Pancreas (tissue), 10 donors: ENCODE measurements around the gene ZC3H18. TPM values are rescaled to one million over a fixed set of nuclear protein-coding genes. Genes with fewer than 3 reads are reported as not detected.

Experiments
- ATAC-seq, 4 donors: fragments of 200-7000 bp; cut with Tn5 transposase; one replicate each; pipeline versions ENCODE4 v1.8.0 to v1.9.1; 2020; ENCODE audit warnings: mild to moderate bottlenecking in 4 of 4, moderate library complexity in 4 of 4
- DNase-seq, 6 donors: peaks; one replicate each; pipeline ENCODE4 v3.0.0-alpha.2; 2020
- FAIRE-seq: peaks from 2 replicates; lab custom pipeline; 2012; peaks lifted over from hg19 to GRCh38; lab: Jason Lieb, UNC
- H3K27ac ChIP-seq, 4 donors: fragments of 200-600 bp; sonication (generic); 1 replicate in 3 of 4; 2 replicates in 1 of 4; pipeline versions ENCODE4 v1.5.0 to v1.8.0; 2020
- H3K27me3 ChIP-seq, 4 donors: fragments of 200-600 bp; one replicate each; pipeline ENCODE4 v1.8.0; 2021
- H3K36me3 ChIP-seq, 3 donors: fragments of 200-600 bp; sonication (generic) in 1 of 3; one replicate each; pipeline versions ENCODE4 v1.5.0 to v1.8.0; 2020 to 2021
- H3K4me1 ChIP-seq, 3 donors: fragments of 200-600 bp; one replicate each; pipeline ENCODE4 v1.8.0; 2021
- H3K4me3 ChIP-seq, 4 donors: fragments of 200-600 bp; sonication (generic) in 2 of 4; one replicate each; pipeline versions ENCODE4 v1.5.0 to v1.8.0; 2020 to 2021
- H3K9me3 ChIP-seq, 4 donors: fragments of 200-600 bp; one replicate each; pipeline ENCODE4 v1.8.0; 2021
- WGBS, 2 donors: extraction: QIAGEN DNeasy Blood & Tissue Kit; methylation state at CpG; one replicate each; pipeline ENCODE4 v1.1.7; 2013; 5-methylcytosine and 5-hydroxymethylcytosine counted together
- intact Hi-C, 3 donors: fragments of 100-400 bp; cut with DNase I; formaldehyde crosslinking; loops; one replicate each; pipeline versions ENCODE4 v1.11.1 to v1.14.2; 2022
- polyA plus RNA-seq, 2 donors: library from polyadenylated mRNA; stranded (reverse); fragments of 200-250 nt; gene quantifications; one replicate each; pipeline ENCODE4 v1.2.3, GENCODE V29; 2013
- total RNA-seq, 6 donors: library from RNA; stranded (reverse); fragmentation: NEBNext Ultra II Directional in 4 of 6; extraction: Animal tissue kit (Norgen Biotek cat#: 25700) in 4 of 6; gene quantifications; one replicate each; pipeline versions ENCODE4 v1.2.1 to v1.2.4, GENCODE V29; 2021 to 2023
- TF ChIP-seq, protein P1 (sequence below), 4 donors: fragments of 200-600 bp; sonication (generic) in 3 of 4; IDR thresholded peaks; one replicate each; pipeline versions ENCODE4 v1.5.0 to v1.8.0; 2021; ENCODE audit warnings: antibody characterized with exemption in 4 of 4
- donor health status: healthy with polysubstance abuse.
- donor health status: DM: no; HTN: no; CAD: no; lungs with moderate emphysema.
- donor health status: DM: no; HTN: no; CAD: no.
- donor health status: control.
- donor health status: control.
- donor health status: Bipolar disorder and iron deficiency.
- donor health status: DM: yes; HTN: yes; CAD: no.
- donor health status: DM: no; HTN: no; CAD: no.
- donor health status: DM: no; HTN: no; CAD: no.
- donor health status: DM: yes; HTN: yes; CAD: no.

The ZC3H18 gene
- total and polyA plus RNA-seq, 8 donors: 12.2 to 27.6 (median 16.8) TPM

DNA sequence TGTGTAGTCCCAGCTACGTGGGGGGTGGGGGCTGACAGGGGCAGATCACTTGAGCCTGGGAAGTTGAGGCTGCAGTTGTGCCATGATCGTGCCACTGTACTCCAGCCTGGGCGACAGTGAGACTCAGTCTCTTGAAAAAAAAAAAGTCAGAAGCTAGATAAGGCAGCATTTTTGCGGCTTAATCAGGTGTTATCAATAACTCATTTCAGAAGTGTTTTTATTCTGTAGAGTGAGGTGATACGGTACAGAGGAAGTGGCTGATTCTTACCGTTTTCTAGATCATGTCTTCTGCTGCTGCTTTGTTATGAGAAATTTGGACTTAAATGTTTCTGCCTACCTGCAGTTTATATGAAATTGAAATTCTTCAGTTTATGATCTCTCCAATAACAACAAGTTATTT, 18.6 kb downstream of the ZC3H18 start:
- Histone ChIP-seq H3K4me1 (no peaks in the 10 kb centered on the region), H3K9me3 (no peaks in the 10 kb centered on the region), H3K4me3 (no peak overlapping the region), H3K27ac (no peak overlapping the region), H3K27me3 (no peaks in the 10 kb centered on the region), H3K36me3 (peaks cover 0 to 38% (median 4%) of the 10 kb centered on the region in 3 donors)
- TF ChIP-seq, protein P1, sequence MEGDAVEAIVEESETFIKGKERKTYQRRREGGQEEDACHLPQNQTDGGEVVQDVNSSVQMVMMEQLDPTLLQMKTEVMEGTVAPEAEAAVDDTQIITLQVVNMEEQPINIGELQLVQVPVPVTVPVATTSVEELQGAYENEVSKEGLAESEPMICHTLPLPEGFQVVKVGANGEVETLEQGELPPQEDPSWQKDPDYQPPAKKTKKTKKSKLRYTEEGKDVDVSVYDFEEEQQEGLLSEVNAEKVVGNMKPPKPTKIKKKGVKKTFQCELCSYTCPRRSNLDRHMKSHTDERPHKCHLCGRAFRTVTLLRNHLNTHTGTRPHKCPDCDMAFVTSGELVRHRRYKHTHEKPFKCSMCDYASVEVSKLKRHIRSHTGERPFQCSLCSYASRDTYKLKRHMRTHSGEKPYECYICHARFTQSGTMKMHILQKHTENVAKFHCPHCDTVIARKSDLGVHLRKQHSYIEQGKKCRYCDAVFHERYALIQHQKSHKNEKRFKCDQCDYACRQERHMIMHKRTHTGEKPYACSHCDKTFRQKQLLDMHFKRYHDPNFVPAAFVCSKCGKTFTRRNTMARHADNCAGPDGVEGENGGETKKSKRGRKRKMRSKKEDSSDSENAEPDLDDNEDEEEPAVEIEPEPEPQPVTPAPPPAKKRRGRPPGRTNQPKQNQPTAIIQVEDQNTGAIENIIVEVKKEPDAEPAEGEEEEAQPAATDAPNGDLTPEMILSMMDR (IDR thresholded peaks at IDR 0.05): no peak
- no peak for DNase-seq
- WGBS, 2 donors: 75 to 79% methylated on average over 6 of the region's 6 CpGs
- FAIRE-seq: no peak
- intact Hi-C loops: no loop called here
- no peak for ATAC-seq

DNA sequence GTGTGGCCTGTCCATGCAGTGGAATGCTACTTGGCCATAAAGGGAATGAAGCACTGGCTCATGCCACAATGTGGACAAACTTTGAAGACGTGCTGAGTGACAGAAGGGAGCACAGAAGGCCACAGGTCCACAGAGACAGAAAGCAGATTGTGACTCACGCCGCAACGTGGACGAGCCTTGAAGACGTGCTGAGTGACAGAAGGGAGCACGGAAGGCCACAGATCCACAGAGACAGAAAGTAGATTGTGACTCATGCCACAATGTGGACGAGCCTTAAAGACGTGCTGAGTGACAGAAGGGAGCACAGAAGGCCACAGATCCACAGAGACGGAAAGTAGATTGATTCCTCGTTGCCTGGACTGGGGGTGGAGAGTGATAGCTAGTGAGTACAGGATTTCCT, 19.2 kb downstream of the ZC3H18 start:
- DNase-seq: no peak
- H3K9me3 ChIP-seq: no peaks in the 10 kb centered on the region
- H3K27ac ChIP-seq: no peak overlapping the region
- intact Hi-C loops: no loop called here
- 92% methylated on average over 11 of the region's 11 CpGs for WGBS, 2 donors
- peaks cover 0 to 38% (median 4%) of the 10 kb centered on the region in 3 donors for H3K36me3 ChIP-seq
- no peak for FAIRE-seq
- H3K27me3 ChIP-seq: no peaks in the 10 kb centered on the region
- no peak for ATAC-seq
- H3K4me1 ChIP-seq: no peaks in the 10 kb centered on the region
- TF ChIP-seq, protein P1 (IDR thresholded peaks at IDR 0.05): no peak
- no peak overlapping the region for H3K4me3 ChIP-seq

DNA sequence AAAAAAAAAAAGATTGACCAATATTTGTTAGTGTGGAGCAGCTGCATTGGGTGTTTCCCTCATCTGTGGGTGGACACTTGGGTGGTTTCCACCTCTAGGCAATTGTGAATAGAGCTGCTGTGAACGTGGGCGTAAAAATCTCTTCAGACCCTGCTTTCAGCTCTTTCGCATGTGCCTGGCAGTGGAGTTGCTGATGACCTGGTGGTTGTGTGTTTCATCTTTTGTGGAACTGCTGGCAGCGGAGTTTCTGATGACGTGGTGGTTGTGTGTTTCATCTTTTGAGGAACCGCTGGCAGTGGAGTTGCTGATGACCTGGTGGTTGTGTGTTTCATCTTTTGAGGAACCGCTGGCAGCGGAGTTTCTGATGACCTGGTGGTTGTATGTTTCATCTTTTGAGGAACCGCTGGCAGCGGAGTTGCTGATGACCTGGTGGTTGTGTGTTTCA, 21.4 kb downstream of the ZC3H18 start:
- Histone ChIP-seq H3K27ac (no peak overlapping the region), H3K36me3 (peaks cover 0 to 38% (median 4%) of the 10 kb centered on the region in 3 donors), H3K4me3 (no peak overlapping the region), H3K27me3 (no peaks in the 10 kb centered on the region), H3K4me1 (no peaks in the 10 kb centered on the region), H3K9me3 (no peaks in the 10 kb centered on the region)
- no peak for DNase-seq
- intact Hi-C loops: no loop called here
- ATAC-seq: peak in 2 of 4 donors; percentile 28 to 53
- 88 to 89% methylated on average over 10 of the region's 10 CpGs for WGBS, 2 donors
- TF ChIP-seq, protein P1 (IDR thresholded peaks at IDR 0.05): no peak
- FAIRE-seq: no peak

DNA sequence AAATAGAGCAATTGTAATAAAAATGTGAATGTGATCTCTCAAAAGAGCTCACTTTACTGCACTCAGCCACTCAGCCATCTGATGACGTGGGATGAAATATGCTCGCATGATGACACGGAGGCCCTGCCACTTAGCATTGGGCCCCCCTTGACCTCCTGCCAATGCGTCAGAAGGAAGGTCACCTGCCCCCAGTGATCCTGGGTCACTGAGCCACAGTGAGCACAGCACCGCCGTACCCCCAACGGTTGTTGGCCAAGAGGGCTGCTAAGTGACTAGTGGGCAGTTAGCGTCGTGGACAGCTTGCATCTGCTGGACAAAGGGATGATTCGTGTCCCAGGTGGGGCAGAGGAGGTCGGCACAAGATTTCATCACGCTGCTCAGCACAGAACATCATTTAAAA, 22.9 kb downstream of the ZC3H18 start:
- DNase-seq: no peak
- ATAC-seq: no peak
- no peak for FAIRE-seq
- 94% methylated on average over 12 of the region's 12 CpGs for WGBS, 2 donors
- intact Hi-C loops: no loop called here
- TF ChIP-seq, protein P1 (IDR thresholded peaks at IDR 0.05): no peak
- Histone ChIP-seq H3K27me3 (no peaks in the 10 kb centered on the region), H3K4me3 (no peak overlapping the region), H3K9me3 (no peaks in the 10 kb centered on the region), H3K4me1 (no peaks in the 10 kb centered on the region), H3K36me3 (peaks cover 0 to 25% (median 2%) of the 10 kb centered on the region in 3 donors), H3K27ac (no peak overlapping the region)

DNA sequence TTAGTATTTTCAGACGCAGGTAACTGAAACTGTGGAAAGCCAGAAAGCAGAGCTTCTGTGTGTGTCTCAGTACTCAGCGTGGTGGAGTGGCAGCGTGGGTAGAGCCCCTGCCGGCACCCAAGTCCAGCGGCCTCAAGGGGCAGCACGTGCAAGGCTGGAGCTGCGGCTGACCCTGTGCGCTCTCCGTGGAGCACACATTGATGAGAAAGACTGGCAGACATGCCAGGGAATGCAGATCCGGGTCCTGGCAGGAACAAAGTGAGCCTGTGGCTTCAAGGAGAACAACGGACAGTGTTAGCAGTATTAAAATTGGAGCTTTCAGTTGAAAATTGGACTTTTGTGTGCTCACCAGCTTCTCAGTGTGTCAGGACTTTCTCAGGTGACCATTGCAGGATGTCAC, 23.3 kb downstream of the ZC3H18 start:
- no peaks in the 10 kb centered on the region for H3K4me1 ChIP-seq
- no peaks in the 10 kb centered on the region for H3K9me3 ChIP-seq
- H3K36me3 ChIP-seq: peaks cover 0 to 22% (median 0%) of the 10 kb centered on the region in 3 donors
- no peak overlapping the region for H3K27ac ChIP-seq
- H3K4me3 ChIP-seq: no peak overlapping the region
- FAIRE-seq (no peak), DNase-seq (no peak), ATAC-seq (no peak)
- TF ChIP-seq, protein P1 (IDR thresholded peaks at IDR 0.05): no peak
- WGBS, 2 donors: 78 to 83% methylated on average over 11 of the region's 11 CpGs
- intact Hi-C loops: no loop called here
- no peaks in the 10 kb centered on the region for H3K27me3 ChIP-seq
